Stimulated activated CD4-positive, alpha-beta T cell treated with anti-CD3 and anti-CD28 coated beads, Interleukin-4, amount 100 ng/mL, for 48 hours (primary cell): ENCODE measurements around the gene OTOGL.

Source experiments
- DNase-seq, 2 donors: peaks; one replicate each; pipeline ENCODE4 v3.0.0-alpha.2; 2020; ENCODE audit warnings: low read depth in 2 of 2

Gene OTOGL

GRCh38 chr12:80356097-80356496 lies 256.8 kb downstream of the OTOGL start:
- no peak for DNase-seq

GRCh38 chr12:80359703-80360102 lies 260.4 kb downstream of the OTOGL start:
- no peak for DNase-seq

- no peak for DNase-seq
These were observed 264.7 kb downstream of the OTOGL start for GRCh38 chr12:80364056-80364455.

GRCh38 chr12:80373666-80374065 lies 274.3 kb downstream of the OTOGL start:
- DNase-seq = no peak

- DNase-seq = no peak
These were observed 275.3 kb downstream of the OTOGL start for GRCh38 chr12:80374615-80375014.

- no peak for DNase-seq
These were observed 277.9 kb downstream of the OTOGL start for GRCh38 chr12:80377140-80377794.

GRCh38 chr12:80381121-80381520 lies 281.8 kb downstream of the OTOGL start:
- no peak for DNase-seq

GRCh38 chr12:80382254-80382653 lies 282.9 kb downstream of the OTOGL start:
- no peak for DNase-seq

GRCh38 chr12:80400571-80400991 lies 301.2 kb downstream of the OTOGL start:
- no peak for DNase-seq

GRCh38 chr12:80401191-80401590 lies 301.9 kb downstream of the OTOGL start:
- DNase-seq = no peak

- DNase-seq = no peak
These were observed 305.3 kb downstream of the OTOGL start for GRCh38 chr12:80404629-80405028.

- no peak for DNase-seq
These were observed 306.9 kb downstream of the OTOGL start for GRCh38 chr12:80406253-80406652.

- DNase-seq = no peak
These were observed 312.4 kb downstream of the OTOGL start for GRCh38 chr12:80411787-80412186.

GRCh38 chr12:80412343-80412953 lies 313.1 kb downstream of the OTOGL start:
- no peak for DNase-seq

- DNase-seq = no peak
These were observed 314.1 kb downstream of the OTOGL start for GRCh38 chr12:80413462-80413861.

- no peak for DNase-seq
These were observed 316.1 kb downstream of the OTOGL start for GRCh38 chr12:80415466-80415865.

GRCh38 chr12:80419644-80420043 lies 320.3 kb downstream of the OTOGL start:
- DNase-seq = no peak

- no peak for DNase-seq
These were observed 320.7 kb downstream of the OTOGL start for GRCh38 chr12:80420075-80420474.

GRCh38 chr12:80422550-80422949 lies 323.2 kb downstream of the OTOGL start:
- DNase-seq = no peak
